ENCODE measurements around the gene FAM222A.

Gene FAM222A

DNA sequence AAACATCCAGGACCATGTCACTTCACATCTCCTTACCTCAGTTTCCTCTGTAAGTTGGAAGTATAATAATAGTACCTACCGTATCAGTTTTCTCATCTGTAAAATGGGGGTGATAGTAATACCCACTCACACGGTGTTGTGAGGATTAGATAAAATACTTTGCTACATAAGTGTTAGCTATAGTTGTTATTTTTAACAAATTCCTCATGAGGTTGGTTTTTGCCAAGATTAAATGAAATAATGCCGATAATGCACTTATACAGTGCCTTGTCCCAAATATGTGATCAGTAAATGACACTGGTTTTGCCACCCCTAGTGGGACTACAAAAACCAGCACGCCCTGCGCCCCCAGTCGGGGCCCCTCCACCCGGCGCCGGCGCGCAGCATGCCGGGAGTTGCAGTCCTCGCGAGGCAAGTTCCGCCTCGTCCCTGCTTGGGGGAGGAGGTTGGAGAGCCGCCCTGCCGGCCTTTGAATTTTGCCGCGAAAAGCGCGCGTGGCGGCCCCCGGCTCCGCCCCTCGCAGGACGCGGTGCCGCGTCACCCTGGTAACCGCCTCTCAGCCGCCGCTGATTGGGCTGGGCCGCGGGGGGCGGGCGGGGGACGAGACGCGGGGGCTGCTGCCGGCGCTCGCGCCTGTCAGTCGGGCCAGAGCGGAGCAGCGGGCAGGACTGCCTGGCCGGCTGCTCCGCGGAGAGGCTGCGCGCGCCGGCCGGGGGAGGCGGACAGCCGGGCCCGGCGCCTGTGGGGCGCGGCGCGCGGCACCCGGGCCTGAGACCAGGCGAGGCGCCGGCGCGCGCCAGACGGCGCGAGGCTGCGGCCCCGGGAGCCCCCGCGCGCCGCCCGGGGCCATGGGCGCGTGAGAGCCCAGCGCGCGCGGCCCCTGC is at the start of gene FAM222A:
FAM222A (plus strand) TSS at position 639 of the 884 bp plus-strand sequence. CDS start 30,322 bp downstream, outside the sequence.
- Histone ChIP-seq H3K27ac (peak within 1 kb of the TSS in 1 of 21 experiments; percentile 4), H3K4me3 (peak within 1 kb of the TSS; percentile 41 to 61 (median 50))

DNA sequence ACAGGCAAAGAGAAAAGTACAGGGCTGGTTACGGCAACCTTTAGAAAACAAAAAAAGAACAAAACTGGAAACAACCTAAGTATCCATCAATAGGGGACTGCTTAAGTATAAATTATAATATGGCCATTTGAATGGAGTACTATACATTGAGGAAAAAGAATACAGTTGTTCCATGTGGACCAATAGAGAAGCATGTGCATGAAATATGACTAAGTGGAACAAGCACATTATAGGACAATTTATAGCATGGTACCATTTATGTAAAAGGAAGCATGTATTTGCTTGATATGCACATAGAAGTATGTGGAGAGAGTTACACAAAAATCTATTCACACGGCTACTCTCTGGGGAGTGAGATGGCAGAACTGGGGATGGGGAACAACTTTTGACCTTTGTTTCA is 49.2 kb upstream of the FAM222A start:
- Histone ChIP-seq H3K27ac (no peak overlapping the region), H3K4me3 (no peak overlapping the region)

DNA sequence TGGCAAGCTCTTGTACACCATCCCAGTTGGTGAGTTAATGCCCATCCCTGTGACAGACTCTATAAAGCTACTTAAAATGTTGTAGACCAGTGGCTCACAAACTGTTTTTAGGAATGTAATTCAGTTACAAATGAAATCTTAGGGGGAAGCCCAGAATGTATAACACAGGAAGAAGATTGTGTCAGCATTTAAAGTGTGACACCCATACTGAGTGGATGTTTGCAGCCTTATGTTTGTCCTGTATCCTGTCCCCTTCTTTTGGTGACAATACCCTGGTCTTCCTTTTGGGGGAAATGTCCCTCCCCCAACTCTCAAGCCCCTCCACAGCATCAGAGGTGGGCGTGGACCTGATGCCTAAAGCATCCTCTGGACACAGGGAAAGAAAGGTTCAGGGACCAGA is 47.6 kb upstream of the FAM222A start:
- H3K27ac ChIP-seq = no peak overlapping the region
- no peak overlapping the region for H3K4me3 ChIP-seq

DNA sequence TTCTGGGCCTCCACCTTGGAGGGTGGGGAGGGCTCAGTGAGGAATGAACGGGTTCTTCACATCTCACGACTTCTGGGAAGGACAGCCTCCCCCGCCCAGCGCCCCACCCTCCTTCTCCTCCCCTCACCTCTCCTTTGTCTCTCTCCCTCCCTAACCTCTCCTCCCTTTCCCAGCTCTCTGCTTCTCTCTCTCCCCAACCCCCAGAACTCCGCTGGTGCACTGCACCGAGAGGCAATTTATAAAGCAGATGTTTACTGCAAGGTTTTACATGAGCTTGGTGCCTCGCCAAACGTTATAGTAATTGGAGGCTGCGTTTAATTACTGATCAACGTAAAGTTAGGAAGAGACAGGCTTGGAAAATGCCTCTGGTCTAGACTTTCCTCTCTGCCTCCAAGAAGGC is 42.9 kb upstream of the FAM222A start:
- H3K27ac ChIP-seq = no peak overlapping the region
- no peak overlapping the region for H3K4me3 ChIP-seq

DNA sequence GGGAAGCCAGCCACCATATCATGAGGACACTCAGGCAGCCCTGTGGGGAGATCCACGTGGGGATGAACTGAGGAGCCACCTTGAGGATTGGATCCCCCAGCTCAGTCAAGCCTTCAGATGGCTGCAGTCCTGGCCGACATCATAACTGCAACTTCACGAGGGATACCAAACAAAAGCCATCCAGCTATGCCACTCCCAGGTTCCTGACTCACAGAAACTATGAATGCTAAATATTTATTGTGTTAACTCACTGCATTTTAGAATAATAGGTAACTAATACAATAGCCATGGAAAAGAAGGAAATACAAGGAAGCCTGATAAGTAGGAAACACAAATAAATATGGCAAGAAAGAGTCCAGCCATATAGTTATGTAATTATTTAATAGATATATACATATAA is 42.1 kb upstream of the FAM222A start:
- no peak overlapping the region for H3K27ac ChIP-seq
- H3K4me3 ChIP-seq = no peak overlapping the region

DNA sequence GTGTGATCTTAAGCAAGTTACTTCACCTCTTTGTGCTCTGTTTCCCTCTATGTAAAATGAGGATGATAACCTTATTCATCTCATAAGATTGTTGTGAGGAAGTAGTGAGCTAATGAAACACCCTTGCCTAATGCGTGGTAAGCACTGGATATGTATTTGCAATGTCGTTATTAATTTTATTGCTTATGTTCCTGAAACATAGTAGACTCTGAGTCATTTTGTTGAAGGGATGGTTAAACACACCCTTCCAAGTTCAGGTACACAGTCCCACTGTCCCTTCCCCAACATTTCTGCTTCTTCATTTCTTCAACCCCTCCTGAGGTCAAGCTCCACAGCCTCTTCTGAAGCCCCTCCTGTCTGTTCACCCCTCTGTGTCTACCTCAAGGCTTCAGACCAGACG is 40.2 kb upstream of the FAM222A start:
- no peak overlapping the region for H3K4me3 ChIP-seq
- no peak overlapping the region for H3K27ac ChIP-seq

DNA sequence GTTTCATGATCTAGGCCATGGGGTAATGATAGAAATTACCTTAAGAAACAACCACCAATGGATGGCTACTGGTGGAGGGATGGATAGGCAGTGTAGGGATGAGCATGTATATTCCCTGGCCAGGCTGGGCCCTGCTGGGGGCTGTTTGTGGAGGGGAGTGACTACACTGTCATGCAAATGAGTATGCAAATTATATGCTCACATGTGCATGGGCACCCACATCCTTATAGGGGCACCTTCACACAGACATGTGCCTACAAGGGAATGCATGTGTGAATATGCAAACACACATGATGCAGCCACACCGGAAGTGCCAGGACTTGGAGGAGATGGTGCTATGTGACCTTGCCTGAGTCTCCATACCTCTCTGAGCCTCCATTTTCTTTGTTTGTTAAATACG is 39.7 kb upstream of the FAM222A start:
- no peak overlapping the region for H3K27ac ChIP-seq
- H3K4me3 ChIP-seq = no peak overlapping the region

DNA sequence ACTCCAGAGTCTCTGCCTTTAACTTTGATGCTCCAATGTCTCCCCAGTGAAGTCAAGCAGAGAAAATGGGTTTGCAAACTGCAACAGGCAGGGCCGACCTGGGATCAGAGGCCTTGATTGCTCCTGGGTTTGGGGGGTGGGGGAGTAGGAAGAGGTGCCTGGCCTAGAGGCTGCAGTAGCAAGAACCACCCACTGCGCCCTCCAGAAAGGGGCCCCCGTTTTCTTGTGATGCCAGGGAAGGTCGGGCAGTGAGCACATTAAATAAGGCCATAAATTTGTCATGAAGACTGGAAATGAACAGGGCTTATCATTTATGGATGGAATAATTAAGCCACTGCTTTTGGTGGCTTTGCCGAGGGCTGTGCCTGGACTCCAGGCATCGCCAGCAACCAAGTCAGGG is 38.2 kb upstream of the FAM222A start:
- H3K4me3 ChIP-seq = no peak overlapping the region
- H3K27ac ChIP-seq = no peak overlapping the region

DNA sequence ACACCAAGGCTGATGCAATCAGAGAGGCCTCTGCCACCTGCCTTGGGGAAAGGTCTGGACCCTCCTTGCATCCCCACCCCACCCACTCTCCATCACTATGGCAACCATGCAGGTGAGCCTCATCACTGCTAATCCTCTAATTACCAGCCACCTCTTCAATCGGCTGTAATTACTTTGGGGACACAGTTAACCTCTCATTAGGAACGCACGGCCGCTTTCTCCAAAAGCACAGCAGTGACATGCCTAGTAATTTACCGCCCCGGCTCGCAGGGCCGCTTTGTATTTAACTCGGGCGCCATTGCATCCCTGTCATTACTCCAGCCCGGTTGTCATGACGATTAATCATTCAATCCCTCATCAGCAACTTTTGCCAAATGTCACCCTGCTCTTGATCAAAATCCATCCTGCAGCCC is 36.3 kb upstream of the FAM222A start:
- H3K27ac ChIP-seq = no peak overlapping the region

DNA sequence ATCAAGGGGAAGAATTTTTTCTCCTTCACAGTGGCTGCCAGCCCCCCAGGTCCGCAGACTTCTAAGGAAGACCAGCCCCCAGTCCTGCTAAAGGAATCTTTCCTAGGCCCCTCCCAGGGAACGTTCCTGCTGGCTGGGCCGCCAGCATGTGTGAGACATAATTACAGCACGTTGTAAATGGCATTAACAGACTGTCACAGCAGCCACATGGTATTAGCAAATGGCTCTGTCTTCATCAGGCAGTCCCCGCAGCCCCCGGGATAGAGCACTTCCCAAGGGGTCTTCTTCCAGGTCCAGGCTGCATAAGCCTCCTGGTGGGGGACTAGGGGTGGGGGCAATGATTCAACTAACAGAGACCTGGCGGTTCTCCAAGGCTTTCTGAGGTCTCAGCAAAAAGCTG is 34.9 kb upstream of the FAM222A start:
- Histone ChIP-seq H3K4me3 (no peak overlapping the region), H3K27ac (no peak overlapping the region)

More for the DNA sequence above, 36.3 kb upstream of the FAM222A start:
- H3K4me3 ChIP-seq = no peak overlapping the region

DNA sequence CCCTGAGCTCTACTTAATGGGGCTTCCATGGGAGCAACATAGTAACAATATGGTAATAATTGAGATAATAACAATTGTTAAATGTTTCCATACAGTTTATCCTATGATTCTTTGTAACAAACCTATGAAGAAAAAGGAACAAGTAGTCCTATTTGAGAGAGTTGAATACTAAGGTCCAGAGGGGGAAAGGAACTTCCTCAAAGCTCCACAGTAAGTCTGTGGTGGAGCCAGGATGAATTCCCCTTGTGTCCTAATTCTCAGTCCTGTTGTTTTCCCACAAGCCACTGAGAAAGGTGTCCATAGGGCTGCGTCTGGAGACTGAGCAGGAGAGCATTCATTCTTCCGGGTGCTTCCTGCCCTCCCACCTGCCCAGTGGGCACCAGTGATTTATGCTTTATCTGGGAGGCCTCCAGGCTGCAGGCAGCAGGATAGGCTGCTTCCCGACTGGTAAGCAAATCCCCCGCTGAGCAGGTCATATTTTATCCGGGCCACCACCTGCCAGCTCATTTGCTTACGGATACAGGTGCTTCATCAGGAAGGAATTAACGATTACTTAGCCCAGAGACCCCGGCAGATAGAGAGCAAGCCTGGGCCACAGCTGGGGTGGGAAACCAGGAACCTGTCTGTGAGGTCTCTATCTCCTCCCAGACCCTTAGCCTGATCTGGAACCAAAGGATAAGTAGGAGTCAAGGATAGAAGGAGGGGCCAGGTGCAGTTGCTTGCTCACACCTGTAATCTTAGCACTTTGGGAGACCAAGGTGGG is 33.9 kb upstream of the FAM222A start:
- no peak overlapping the region for H3K4me3 ChIP-seq
- no peak overlapping the region for H3K27ac ChIP-seq

DNA sequence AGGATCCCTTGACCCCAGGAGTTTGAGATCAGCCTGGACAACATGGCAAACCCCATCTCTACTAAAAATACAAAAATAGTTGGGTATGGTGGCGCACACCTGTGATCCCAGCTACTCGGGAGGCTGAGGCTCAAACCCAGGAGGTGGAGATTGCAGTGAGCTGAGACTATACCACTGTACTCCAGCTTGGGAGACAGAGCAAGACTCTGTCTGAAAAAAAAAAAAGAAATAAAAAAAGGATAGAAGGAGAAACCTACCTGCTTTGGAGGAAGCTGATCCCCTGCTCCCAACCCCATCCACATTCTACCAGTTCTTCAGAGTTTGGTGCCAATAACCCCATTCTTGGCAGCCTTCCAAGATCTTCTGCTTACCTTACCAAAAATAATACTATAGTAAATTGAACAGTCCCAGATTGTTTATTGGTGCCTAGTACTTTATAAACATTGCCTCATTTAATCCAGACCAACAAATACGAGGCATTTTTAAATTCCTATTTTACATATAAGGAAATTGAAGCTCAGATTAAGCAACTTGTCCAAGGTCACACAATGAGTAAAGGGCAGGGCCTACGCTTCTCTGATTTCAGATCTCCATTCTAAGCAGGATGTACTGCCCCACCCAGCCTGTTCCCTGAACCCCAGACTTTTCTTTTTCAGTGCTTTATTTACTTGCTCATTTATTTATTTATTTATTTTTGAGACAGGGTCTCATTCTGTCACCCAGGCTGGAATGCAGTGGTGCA is 33.2 kb upstream of the FAM222A start:
- H3K27ac ChIP-seq = no peak overlapping the region

DNA sequence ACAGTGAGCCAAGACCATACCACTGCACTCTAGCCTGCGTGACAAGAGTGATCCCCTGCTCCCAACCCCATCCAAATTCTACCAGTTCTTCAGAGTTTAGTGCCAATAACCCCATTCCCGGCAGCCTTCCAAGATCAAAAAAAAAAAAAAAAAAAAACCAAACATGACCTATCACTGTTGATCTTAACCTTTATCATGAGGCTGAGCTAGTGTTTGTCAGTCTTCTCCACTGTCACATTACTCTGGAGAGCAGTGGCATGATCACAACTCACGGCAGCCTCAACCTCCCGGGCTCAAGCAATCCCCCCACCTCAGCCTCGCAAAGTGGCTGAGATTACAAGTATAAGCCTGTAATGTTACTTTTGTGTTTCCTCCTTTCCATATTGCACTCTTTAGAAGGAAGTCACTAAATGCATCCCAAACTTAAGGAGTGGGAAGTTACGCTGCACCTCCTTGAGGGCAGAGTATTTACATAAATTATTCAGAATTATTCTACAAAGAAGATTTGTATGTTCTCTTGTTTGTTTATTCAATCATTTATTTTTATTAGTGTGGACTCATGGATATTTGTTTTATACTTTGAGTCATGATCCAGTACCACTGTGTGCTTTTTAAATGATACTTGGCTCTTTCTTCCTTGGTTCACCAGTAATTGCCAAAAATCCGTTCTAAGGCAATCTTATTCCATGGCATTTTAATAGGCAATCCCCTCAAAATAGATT is 31.5 kb upstream of the FAM222A start:
- H3K4me3 ChIP-seq = no peak overlapping the region
- H3K27ac ChIP-seq = no peak overlapping the region

More for the DNA sequence above, 33.2 kb upstream of the FAM222A start:
- no peak overlapping the region for H3K4me3 ChIP-seq

DNA sequence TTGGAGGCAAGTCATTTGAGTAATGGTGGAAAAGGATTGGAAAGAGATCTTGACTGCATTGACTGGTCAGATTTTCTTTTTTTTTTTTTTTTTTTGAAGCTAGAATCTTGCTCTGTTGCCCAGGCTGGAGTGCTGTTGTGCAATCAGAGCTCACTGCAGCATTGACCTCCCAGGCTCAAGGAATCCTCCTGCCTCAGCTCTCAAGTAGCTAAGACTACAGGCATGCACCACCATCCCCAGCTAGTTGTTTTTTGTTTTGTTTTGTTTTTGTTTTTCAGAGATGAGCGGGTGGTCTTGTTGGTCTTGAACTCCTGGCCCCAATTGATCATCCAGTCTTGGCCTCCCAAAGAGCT is 30.9 kb upstream of the FAM222A start:
- Histone ChIP-seq H3K4me3 (no peak overlapping the region), H3K27ac (no peak overlapping the region)

DNA sequence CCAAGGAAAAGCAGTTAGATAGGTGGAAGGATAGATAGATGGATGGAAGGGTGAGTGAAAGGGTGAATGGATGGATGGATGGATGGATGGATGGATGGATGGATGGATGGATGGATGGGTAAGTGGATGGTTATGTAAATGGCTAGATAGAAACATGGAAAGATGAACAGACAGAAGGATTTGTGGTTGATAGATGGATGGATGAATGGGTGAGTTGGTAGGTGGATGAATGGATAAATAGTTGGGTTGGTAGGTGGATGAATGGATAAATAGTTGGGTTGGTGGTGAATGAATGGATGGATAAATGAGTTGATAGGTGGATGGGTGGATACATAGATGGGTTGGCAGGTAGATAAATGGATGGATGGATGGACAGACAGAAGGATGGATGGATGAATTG is 30.3 kb upstream of the FAM222A start:
- no peak overlapping the region for H3K4me3 ChIP-seq
- no peak overlapping the region for H3K27ac ChIP-seq

DNA sequence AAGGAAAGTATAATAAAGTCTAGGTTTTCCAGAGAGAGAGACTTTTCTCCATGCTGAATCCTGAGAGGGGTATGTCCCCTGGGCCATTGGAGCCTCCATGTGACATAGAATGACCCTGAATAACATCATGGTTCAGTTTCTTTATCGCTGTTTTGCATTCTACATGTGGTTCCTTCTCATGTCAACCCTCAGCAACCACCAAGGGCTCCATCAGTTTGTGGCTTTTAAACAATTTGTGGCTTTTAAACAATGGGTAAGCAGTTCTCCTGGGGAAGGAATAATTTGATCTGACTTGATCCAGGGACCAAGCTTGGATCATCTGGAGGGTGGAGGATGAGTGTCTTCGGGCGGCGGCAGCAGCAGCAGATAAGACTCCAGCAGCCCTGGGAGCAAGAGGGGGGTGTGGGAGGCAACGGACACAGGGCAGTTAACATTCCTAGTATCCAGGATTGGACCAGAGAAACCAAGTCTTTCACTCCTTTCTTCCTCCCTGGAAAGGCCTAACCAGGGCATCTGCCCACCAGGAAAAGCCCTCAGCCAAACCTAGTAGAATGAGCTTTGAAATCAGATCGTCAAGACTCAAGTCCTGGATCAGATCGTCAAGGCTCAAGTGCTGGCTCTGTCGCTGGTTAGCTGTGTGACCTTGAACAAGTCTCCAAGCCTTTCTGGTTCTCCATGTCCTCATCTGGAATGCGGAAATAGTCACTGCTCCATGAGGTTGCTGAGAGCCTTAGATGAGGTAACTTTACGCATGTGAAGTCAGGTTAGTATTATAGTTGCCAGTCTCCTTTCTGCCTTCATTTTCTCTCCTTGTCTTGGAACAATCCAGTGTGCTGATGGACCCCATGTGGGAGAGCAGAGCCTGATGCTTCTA is 27.8 kb upstream of the FAM222A start:
- no peak overlapping the region for H3K4me3 ChIP-seq
- H3K27ac ChIP-seq = no peak overlapping the region

DNA sequence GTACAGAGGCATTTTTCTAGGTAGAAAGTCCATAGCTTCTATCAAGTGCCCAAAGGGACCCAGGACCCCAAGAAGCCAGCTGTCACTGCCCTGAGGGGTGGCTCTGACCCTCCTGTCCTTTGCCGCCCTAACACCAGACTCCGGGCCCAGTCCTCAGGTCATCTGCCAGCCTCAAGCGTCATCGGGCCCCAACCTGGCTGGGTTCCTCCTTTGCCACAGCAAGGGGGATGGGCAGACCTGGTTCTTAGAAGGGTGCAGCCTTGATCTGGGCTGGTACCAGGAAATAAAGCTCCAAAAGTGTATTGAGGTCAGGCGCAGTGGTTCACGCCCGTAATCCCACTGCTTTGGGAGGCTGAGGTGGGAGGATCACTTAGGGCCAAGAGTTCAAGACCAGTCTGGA is 27.1 kb upstream of the FAM222A start:
- Histone ChIP-seq H3K27ac (no peak overlapping the region), H3K4me3 (no peak overlapping the region)

DNA sequence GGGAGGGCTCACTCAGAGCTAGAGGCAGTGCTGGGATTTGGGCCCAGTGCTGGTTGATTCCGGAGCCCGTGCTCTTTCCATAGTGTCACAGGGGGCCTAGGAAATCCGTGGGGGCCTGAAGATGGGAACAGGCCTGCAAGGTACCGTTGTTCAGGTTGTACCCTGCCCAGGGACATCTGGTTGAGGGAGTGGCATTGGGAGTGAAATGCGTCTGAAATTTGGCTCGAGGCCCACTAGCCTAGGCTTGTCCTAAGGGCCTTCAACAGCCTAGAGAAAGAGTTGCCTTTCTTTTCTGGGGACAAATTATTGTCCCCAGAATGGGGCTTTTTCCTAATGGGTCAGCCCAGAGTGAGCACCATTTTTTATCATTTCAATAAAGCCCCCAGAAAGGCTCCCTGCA is 26.4 kb upstream of the FAM222A start:
- no peak overlapping the region for H3K27ac ChIP-seq
- no peak overlapping the region for H3K4me3 ChIP-seq

DNA sequence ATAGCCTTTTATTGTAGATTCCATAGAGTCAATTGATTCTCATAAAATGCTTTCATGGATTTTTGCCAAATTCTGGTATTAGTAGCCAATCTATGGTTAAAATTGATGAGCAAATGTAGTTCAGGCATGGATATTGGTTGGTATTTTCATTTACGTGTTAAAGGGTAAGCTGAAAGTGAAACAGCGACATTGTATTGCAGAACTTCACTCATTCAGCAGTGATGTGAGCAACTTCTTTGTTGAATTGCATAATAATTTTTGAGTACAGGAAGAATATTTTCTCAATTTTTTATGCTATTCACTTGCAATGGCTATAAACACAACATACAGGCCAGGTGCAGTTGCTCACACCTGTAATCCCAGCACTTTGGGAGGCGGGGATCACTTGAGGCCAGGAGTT is 24.2 kb upstream of the FAM222A start:
- no peak overlapping the region for H3K4me3 ChIP-seq
- H3K27ac ChIP-seq = no peak overlapping the region
